Fibroblast of mammary gland (primary cell): ENCODE results near the gene PLCB3.
A peak's percentile ranks its signal among the peaks of the same experiment; 100 is the strongest.

Experiments used
- DNase-seq: peaks from one replicate; pipeline ENCODE4 v3.0.0-alpha.2; 2010; ENCODE audit warnings: low read depth
- H3K4me3 ChIP-seq: 2 replicates; pipeline ENCODE4 v1.5.1; 2011; ENCODE audit warnings: low read depth, mild to moderate bottlenecking, low read length, moderate library complexity; ENCODE audit not compliant: control insufficient read depth
- CTCF ChIP-seq: conservative IDR thresholded peaks from 2 replicates; pipeline ENCODE4 v1.5.1; 2011; ENCODE audit warnings: low read depth, low read length, inconsistent platforms; ENCODE audit not compliant: control insufficient read depth, insufficient read depth

The PLCB3 gene

GRCh38 chr11:64234647-64235379, 16.5 kb upstream of the PLCB3 start:
- TF ChIP-seq CTCF, result no peak
- no peak for DNase-seq
- peak overlapping the region; percentile 57 for H3K4me3 ChIP-seq

- DNase-seq, result no peak
- peak overlapping the region; percentile 57 for H3K4me3 ChIP-seq
- TF ChIP-seq CTCF, result no peak
Observed at GRCh38 chr11:64235437-64236161, 15.7 kb upstream of the PLCB3 start.

- DNase-seq, result no peak
- H3K4me3 ChIP-seq, result no peak overlapping the region
- TF ChIP-seq CTCF, result no peak
Observed at GRCh38 chr11:64237484-64237951, 13.8 kb upstream of the PLCB3 start.

GRCh38 chr11:64238076-64238475, 13.3 kb upstream of the PLCB3 start:
- TF ChIP-seq CTCF, result no peak
- H3K4me3 ChIP-seq, result no peak overlapping the region
- DNase-seq, result no peak

- H3K4me3 ChIP-seq, result no peak overlapping the region
- no peak for DNase-seq
- no peak for TF ChIP-seq CTCF
Observed at GRCh38 chr11:64238999-64239398, 12.3 kb upstream of the PLCB3 start.

GRCh38 chr11:64239662-64240434, 11.5 kb upstream of the PLCB3 start:
- H3K4me3 ChIP-seq, result peak overlapping the region; percentile 62

More at GRCh38 chr11:64239662-64240434, 11.5 kb upstream of the PLCB3 start:
- no peak for TF ChIP-seq CTCF
- DNase-seq, result no peak
